ENCODE measurements around the gene RUFY4.
A peak's percentile ranks its signal among the peaks of the same experiment; 100 is the strongest.

Gene RUFY4

GRCh38 chr2:218032336-218033171 lies 36.5 kb upstream of the RUFY4 start:
- TF ChIP-seq CTCF (IDR thresholded peaks at IDR 0.05; ENCODE audit: low read depth, low read length) = no peak
- DNase-seq (ENCODE audit: extremely low read depth, low read depth) = no peak

GRCh38 chr2:218033208-218033589 lies 35.9 kb upstream of the RUFY4 start:
- no peak for DNase-seq (ENCODE audit: extremely low read depth, low read depth)
- no peak for TF ChIP-seq CTCF (IDR thresholded peaks at IDR 0.05; ENCODE audit: low read depth, low read length)

GRCh38 chr2:218033590-218034496 lies 35.2 kb upstream of the RUFY4 start:
- DNase-seq (ENCODE audit: extremely low read depth, low read depth) = no peak
- TF ChIP-seq CTCF (IDR thresholded peaks at IDR 0.05; ENCODE audit: low read depth, low read length) = no peak

GRCh38 chr2:218034497-218035213 lies 34.4 kb upstream of the RUFY4 start:
- peak; percentile 12 for DNase-seq (ENCODE audit: extremely low read depth, low read depth)

GRCh38 chr2:218035463-218036100 lies 33.5 kb upstream of the RUFY4 start:
- no peak for TF ChIP-seq CTCF (IDR thresholded peaks at IDR 0.05; ENCODE audit: low read depth, low read length)
- DNase-seq (ENCODE audit: extremely low read depth, low read depth) = no peak

More at GRCh38 chr2:218034497-218035213, 34.4 kb upstream of the RUFY4 start:
- peak; percentile 67 for TF ChIP-seq CTCF (IDR thresholded peaks at IDR 0.05; ENCODE audit: low read depth, low read length)

GRCh38 chr2:218036371-218036770 lies 32.7 kb upstream of the RUFY4 start:
- no peak for TF ChIP-seq CTCF (IDR thresholded peaks at IDR 0.05; ENCODE audit: low read depth, low read length)
- no peak for DNase-seq (ENCODE audit: extremely low read depth, low read depth)
